ENCODE data around the gene GYPA. TPM values are rescaled to one million over a fixed set of nuclear protein-coding genes. Genes with fewer than 3 reads are reported as not detected.

Gene GYPA
- total RNA-seq, 2 experiments from 2014 or later = not detected

Other genes with a start within 250 kb of the GYPA start
- under 1 TPM; 0.25 to 0.50 TPM for gene GYPE, start 235.2 kb downstream of the GYPA start, total RNA-seq
- gene GYPB, start 121.3 kb downstream of the GYPA start, total RNA-seq = not detected

Data from activated CD4-positive, alpha-beta memory T cell treated with anti-CD3 and anti-CD28 coated beads, Interleukin-2, amount 10 ng/mL, durations not matched to agents 7 days and 5 days (primary cell).